Measurements from ENCODE around the gene RNF149. TPM values are rescaled to one million over a fixed set of nuclear protein-coding genes. Genes with fewer than 3 reads are reported as not detected.

Gene RNF149
- total RNA-seq, 4 donors from 2014 or later = 29.0 to 78.6 (median 44.4) TPM

- H3K9me3 ChIP-seq = no peaks in the 10 kb centered on the region
- H3K4me3 ChIP-seq = no peak overlapping the region
- no peak for ATAC-seq
- 70 to 71% methylated on average over 13 to 15 of the region's 15 CpGs for WGBS, 2 donors (ENCODE audit: low coverage in 1 of 2)
- H3K36me3 ChIP-seq = peaks cover 3 to 100% of the 10 kb centered on the region in 2 donors
- no peak for TF ChIP-seq CTCF (IDR thresholded peaks at IDR 0.05)
- no peak for TF ChIP-seq EP300 (IDR thresholded peaks at IDR 0.05)
- no peak for TF ChIP-seq POLR2AphosphoS5 (IDR thresholded peaks at IDR 0.05)
- TF ChIP-seq POLR2A (IDR thresholded peaks at IDR 0.05) = no peak
- H3K27ac ChIP-seq = no peak overlapping the region
- H3K27me3 ChIP-seq = no peaks in the 10 kb centered on the region
- no peaks in the 10 kb centered on the region for H3K4me1 ChIP-seq
Measured at GRCh38 chr2:101267671-101268656, 40.5 kb downstream of the RNF149 start.

- 74 to 81% methylated on average over 8 to 10 of the region's 11 CpGs for WGBS, 2 donors (ENCODE audit: low coverage in 1 of 2)
- Histone ChIP-seq H3K9me3 (no peaks in the 10 kb centered on the region), H3K27ac (no peak overlapping the region), H3K27me3 (no peaks in the 10 kb centered on the region), H3K4me1 (no peaks in the 10 kb centered on the region), H3K36me3 (peaks cover 0 to 96% of the 10 kb centered on the region in 2 donors), H3K4me3 (no peak overlapping the region)
- ATAC-seq = no peak
- TF ChIP-seq POLR2AphosphoS5 (IDR thresholded peaks at IDR 0.05) (no peak), POLR2A (IDR thresholded peaks at IDR 0.05) (no peak), EP300 (IDR thresholded peaks at IDR 0.05) (no peak), CTCF (IDR thresholded peaks at IDR 0.05) (no peak)
Measured at GRCh38 chr2:101265893-101266499, 42.5 kb downstream of the RNF149 start.

GRCh38 chr2:101264360-101264939, 44.1 kb downstream of the RNF149 start:
- H3K27me3 ChIP-seq = no peaks in the 10 kb centered on the region
- TF ChIP-seq POLR2A (IDR thresholded peaks at IDR 0.05) (no peak), POLR2AphosphoS5 (IDR thresholded peaks at IDR 0.05) (no peak), CTCF (IDR thresholded peaks at IDR 0.05) (no peak), EP300 (IDR thresholded peaks at IDR 0.05) (no peak)
- H3K4me1 ChIP-seq = no peaks in the 10 kb centered on the region
- H3K27ac ChIP-seq = no peak overlapping the region
- H3K4me3 ChIP-seq = no peak overlapping the region
- 81 to 83% methylated on average over 10 to 13 of the region's 13 CpGs for WGBS, 2 donors (ENCODE audit: low coverage in 1 of 2)
- H3K36me3 ChIP-seq = peaks cover 0 to 94% of the 10 kb centered on the region in 2 donors
- ATAC-seq = no peak
- H3K9me3 ChIP-seq = no peaks in the 10 kb centered on the region

- no peak overlapping the region for H3K4me3 ChIP-seq
- no peaks in the 10 kb centered on the region for H3K4me1 ChIP-seq
- no peak overlapping the region for H3K27ac ChIP-seq
- TF ChIP-seq EP300 (IDR thresholded peaks at IDR 0.05) = no peak
- TF ChIP-seq POLR2A (IDR thresholded peaks at IDR 0.05) = no peak
- no peak for TF ChIP-seq POLR2AphosphoS5 (IDR thresholded peaks at IDR 0.05)
- no peak for TF ChIP-seq CTCF (IDR thresholded peaks at IDR 0.05)
- no peaks in the 10 kb centered on the region for H3K9me3 ChIP-seq
- no peak for ATAC-seq
- WGBS, 2 donors (ENCODE audit: low coverage in 1 of 2) = 75 to 89% methylated on average over 1 of the region's 1 CpG
- peaks cover 0 to 94% of the 10 kb centered on the region in 2 donors for H3K36me3 ChIP-seq
- no peaks in the 10 kb centered on the region for H3K27me3 ChIP-seq
Measured at GRCh38 chr2:101263377-101263800, 45.1 kb downstream of the RNF149 start.
